ENCODE data around the gene AGK.

The AGK gene

DNA sequence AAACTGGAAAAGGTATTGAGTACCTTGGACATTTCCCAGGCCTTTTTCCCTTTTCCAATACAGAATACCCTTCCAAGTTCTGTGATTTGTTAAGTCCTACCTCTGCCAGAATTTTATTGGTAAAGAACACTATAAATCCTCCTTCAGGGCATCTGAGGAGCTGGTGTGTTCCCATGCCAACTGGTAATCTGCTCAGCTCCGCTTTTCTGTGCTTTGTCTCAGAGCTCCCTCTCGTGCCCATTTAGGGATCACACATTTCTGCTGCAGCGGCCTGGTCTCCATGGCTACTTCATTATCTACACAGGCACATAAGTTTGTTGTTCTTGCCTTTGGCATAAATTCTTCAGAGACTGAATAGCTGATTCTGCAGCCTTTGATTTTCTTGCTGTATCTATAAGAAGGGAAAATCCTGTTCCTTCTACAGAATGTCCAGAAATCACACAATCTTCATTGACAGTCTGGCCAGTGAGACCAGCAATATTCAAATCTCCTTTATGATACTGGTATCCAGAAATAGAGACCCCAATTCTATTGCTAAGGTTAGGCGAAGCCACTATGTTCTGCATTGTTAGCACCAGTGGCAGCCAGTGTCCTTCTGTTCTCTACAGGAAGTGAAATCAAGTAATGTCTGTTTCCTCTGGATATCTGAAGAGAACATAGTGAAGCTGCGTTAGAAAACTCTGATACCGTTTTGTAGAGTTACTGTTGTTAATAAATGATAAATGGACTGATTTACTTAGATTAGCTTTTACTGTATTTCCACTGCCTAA, 98.8 kb downstream of the AGK start:
- no peak for DNase-seq
- Histone ChIP-seq H3K4me1 (ENCODE audit: control insufficient read depth, insufficient read depth, low read length, poor library complexity, severe bottlenecking) (no peaks in the 10 kb centered on the region), H3K27me3 (replicated peaks; ENCODE audit: control insufficient read depth, insufficient read depth, low read length, poor library complexity, severe bottlenecking) (no peaks in the 10 kb centered on the region), H3K27ac (ENCODE audit: insufficient read depth, low read length, poor library complexity, severe bottlenecking) (no peak overlapping the region), H3K4me3 (ENCODE audit: insufficient read depth, low read depth, low read length, poor library complexity, severe bottlenecking) (no peak overlapping the region), H3K9me3 (ENCODE audit: control insufficient read depth, low read length) (no peaks in the 10 kb centered on the region), H3K36me3 (ENCODE audit: control insufficient read depth, insufficient read depth, low read length) (peaks cover 12% of the 10 kb centered on the region)

DNA sequence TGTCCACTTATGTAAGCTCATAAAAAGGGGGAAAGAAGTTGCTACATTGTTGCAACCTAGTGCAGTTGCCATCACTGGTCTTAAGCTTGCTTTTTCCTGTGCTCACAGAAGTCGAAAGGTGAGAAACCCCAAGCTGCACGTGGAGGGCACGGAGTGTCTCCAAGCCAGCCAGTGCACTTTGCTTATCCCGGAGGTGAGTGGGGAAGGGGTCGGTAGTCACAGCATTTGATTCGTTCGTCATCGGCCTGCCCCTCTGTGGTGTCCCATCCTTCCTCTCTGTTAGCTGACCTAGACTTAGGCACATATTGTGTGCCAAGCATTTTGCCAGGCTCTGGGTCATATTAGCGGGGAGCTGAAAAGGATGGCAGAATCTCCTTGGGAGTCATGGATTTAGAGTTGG, 100.2 kb downstream of the AGK start:
- no peaks in the 10 kb centered on the region for H3K27me3 ChIP-seq (replicated peaks; ENCODE audit: control insufficient read depth, insufficient read depth, low read length, poor library complexity, severe bottlenecking)
- DNase-seq = no peak
- H3K9me3 ChIP-seq (ENCODE audit: control insufficient read depth, low read length) = no peaks in the 10 kb centered on the region
- H3K4me3 ChIP-seq (ENCODE audit: insufficient read depth, low read depth, low read length, poor library complexity, severe bottlenecking) = no peak overlapping the region
- no peaks in the 10 kb centered on the region for H3K4me1 ChIP-seq (ENCODE audit: control insufficient read depth, insufficient read depth, low read length, poor library complexity, severe bottlenecking)
- H3K27ac ChIP-seq (ENCODE audit: insufficient read depth, low read length, poor library complexity, severe bottlenecking) = no peak overlapping the region
- H3K36me3 ChIP-seq (ENCODE audit: control insufficient read depth, insufficient read depth, low read length) = peaks cover 19% of the 10 kb centered on the region

DNA sequence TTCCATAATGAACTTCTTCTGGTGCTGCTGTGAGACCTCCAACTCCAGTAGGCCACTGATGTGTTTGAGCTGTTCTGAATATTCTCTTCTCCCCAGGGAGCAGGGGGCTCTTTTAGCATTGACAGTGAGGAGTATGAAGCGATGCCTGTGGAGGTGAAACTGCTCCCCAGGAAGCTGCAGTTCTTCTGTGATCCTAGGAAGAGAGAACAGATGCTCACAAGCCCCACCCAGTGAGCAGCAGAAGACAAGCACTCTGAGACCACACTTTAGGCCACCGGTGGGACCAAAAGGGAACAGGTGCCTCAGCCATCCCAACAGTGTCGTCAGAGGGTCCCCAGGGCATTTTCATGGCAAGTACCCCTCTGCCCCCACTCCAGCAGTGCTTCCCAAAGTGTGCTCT, 101.5 kb downstream of the AGK start:
- Histone ChIP-seq H3K27me3 (replicated peaks; ENCODE audit: control insufficient read depth, insufficient read depth, low read length, poor library complexity, severe bottlenecking) (no peaks in the 10 kb centered on the region), H3K36me3 (ENCODE audit: control insufficient read depth, insufficient read depth, low read length) (peaks cover 20% of the 10 kb centered on the region)

DNA sequence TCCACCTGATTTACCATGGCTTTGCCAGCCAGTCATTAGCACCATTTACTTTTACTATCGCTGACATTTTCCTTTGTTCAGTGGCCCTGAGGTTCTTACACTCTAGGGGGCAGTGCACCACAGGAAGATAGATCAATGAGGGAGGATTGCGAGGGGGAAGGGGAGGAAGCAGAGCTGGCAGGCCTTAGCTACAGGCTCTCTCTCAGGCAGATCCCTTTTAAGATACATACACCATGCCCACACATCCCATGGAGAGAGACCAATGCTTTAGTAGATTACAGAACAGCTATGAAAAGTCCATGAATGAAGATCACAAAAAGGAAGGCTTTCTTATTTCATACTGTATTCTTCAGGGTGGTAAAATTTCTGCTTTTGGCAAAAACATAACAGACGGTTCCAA, 103.3 kb downstream of the AGK start:
- peak; percentile 10 to 40 (median 15) for DNase-seq
- no peak overlapping the region for H3K4me3 ChIP-seq (ENCODE audit: insufficient read depth, low read depth, low read length, poor library complexity, severe bottlenecking)
- no peaks in the 10 kb centered on the region for H3K27me3 ChIP-seq (replicated peaks; ENCODE audit: control insufficient read depth, insufficient read depth, low read length, poor library complexity, severe bottlenecking)
- H3K27ac ChIP-seq (ENCODE audit: insufficient read depth, low read length, poor library complexity, severe bottlenecking) = no peak overlapping the region
- no peaks in the 10 kb centered on the region for H3K9me3 ChIP-seq (ENCODE audit: control insufficient read depth, low read length)
- peaks cover 20% of the 10 kb centered on the region for H3K36me3 ChIP-seq (ENCODE audit: control insufficient read depth, insufficient read depth, low read length)
- H3K4me1 ChIP-seq (ENCODE audit: control insufficient read depth, insufficient read depth, low read length, poor library complexity, severe bottlenecking) = no peaks in the 10 kb centered on the region

More for the DNA sequence above, 101.5 kb downstream of the AGK start:
- no peaks in the 10 kb centered on the region for H3K4me1 ChIP-seq (ENCODE audit: control insufficient read depth, insufficient read depth, low read length, poor library complexity, severe bottlenecking)
- H3K4me3 ChIP-seq (ENCODE audit: insufficient read depth, low read depth, low read length, poor library complexity, severe bottlenecking) = no peak overlapping the region
- no peak overlapping the region for H3K27ac ChIP-seq (ENCODE audit: insufficient read depth, low read length, poor library complexity, severe bottlenecking)
- DNase-seq = no peak
- H3K9me3 ChIP-seq (ENCODE audit: control insufficient read depth, low read length) = no peaks in the 10 kb centered on the region

DNA sequence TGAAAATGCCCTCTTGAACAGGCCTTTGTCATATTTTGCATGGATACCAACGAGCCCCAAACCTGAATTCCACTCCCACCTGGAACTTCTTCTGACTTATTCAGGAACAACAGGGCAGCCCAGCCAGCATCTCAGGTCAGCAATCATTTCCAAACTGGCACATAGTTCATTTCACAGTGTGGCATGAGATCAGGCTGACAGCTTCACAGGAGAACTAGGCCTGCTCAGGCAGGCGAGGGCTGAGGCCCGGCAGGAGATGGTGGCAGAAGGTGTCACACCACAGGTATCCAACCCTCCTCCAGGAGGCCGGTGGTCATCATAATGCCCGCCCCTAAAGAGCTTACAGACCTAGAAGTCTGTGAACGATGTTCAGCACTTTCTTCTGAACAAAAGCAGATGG, 108.3 kb downstream of the AGK start:
- Histone ChIP-seq H3K27me3 (replicated peaks; ENCODE audit: control insufficient read depth, insufficient read depth, low read length, poor library complexity, severe bottlenecking) (no peaks in the 10 kb centered on the region), H3K9me3 (ENCODE audit: control insufficient read depth, low read length) (no peaks in the 10 kb centered on the region), H3K4me3 (ENCODE audit: insufficient read depth, low read depth, low read length, poor library complexity, severe bottlenecking) (no peak overlapping the region), H3K36me3 (ENCODE audit: control insufficient read depth, insufficient read depth, low read length) (peaks cover 36% of the 10 kb centered on the region), H3K27ac (ENCODE audit: insufficient read depth, low read length, poor library complexity, severe bottlenecking) (no peak overlapping the region), H3K4me1 (ENCODE audit: control insufficient read depth, insufficient read depth, low read length, poor library complexity, severe bottlenecking) (no peaks in the 10 kb centered on the region)
- DNase-seq = no peak

DNA sequence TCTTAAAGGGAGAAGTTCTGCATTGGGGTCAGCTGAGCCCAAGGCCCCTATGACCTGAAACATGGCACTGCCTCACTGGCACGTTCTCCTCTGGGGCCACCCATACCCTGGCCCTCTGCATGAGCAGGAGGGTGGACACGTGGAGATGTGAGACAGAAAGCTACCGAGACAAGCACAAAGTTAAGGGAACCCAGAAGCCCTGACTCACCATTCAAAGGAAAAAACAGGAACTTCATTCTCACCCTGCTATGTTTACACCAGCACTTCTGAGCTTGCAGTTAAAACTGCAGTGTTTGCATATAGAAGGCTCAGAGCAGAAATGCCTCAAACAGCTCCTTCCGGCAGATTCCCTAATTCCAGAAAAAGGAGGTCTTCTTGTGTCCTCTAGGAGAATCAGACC, 109.0 kb downstream of the AGK start:
- DNase-seq = no peak
- H3K4me1 ChIP-seq (ENCODE audit: control insufficient read depth, insufficient read depth, low read length, poor library complexity, severe bottlenecking) = no peaks in the 10 kb centered on the region
- no peak overlapping the region for H3K27ac ChIP-seq (ENCODE audit: insufficient read depth, low read length, poor library complexity, severe bottlenecking)
- no peaks in the 10 kb centered on the region for H3K27me3 ChIP-seq (replicated peaks; ENCODE audit: control insufficient read depth, insufficient read depth, low read length, poor library complexity, severe bottlenecking)
- H3K36me3 ChIP-seq (ENCODE audit: control insufficient read depth, insufficient read depth, low read length) = peaks cover 44% of the 10 kb centered on the region
- H3K4me3 ChIP-seq (ENCODE audit: insufficient read depth, low read depth, low read length, poor library complexity, severe bottlenecking) = no peak overlapping the region
- H3K9me3 ChIP-seq (ENCODE audit: control insufficient read depth, low read length) = no peaks in the 10 kb centered on the region

DNA sequence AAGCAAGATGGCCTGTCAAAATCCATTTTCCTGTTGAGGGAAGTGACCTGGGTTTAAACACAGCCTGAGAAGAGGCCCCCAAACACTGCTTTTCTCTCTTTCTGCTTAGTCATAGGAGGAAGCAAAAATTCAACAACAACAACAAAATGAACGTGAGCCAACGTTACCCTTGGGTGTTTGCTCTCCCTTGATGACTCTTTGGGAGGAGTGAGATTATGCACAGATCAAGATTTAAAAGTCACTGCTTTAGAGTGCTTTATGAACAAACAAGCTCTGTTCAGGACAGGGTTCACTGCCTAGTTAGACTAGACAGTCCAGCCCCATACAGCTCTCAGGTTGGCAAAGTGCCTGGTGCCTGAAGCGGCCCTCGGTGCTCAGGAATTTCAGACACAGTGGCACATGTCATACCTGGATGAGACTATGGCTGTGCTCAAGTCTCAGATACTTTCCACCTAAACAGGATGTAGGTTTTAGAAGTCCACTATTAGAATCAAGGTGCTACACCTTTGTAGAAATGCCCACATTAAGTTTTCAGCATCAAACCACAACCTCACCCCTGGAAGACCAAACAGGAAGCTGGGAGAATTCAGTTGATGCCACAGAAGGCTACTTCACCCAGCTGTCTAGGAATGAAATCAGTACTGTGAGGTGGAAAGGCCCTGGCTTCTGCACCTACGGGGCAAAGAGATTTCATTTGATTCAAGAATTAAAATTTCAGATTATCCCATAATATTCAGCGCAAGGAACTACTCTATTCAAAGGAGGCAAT, 112.1 kb downstream of the AGK start:
- no peak overlapping the region for H3K27ac ChIP-seq (ENCODE audit: insufficient read depth, low read length, poor library complexity, severe bottlenecking)
- no peaks in the 10 kb centered on the region for H3K4me1 ChIP-seq (ENCODE audit: control insufficient read depth, insufficient read depth, low read length, poor library complexity, severe bottlenecking)
- H3K27me3 ChIP-seq (replicated peaks; ENCODE audit: control insufficient read depth, insufficient read depth, low read length, poor library complexity, severe bottlenecking) = no peaks in the 10 kb centered on the region
- H3K9me3 ChIP-seq (ENCODE audit: control insufficient read depth, low read length) = no peaks in the 10 kb centered on the region
- peaks cover 45% of the 10 kb centered on the region for H3K36me3 ChIP-seq (ENCODE audit: control insufficient read depth, insufficient read depth, low read length)
- no peak overlapping the region for H3K4me3 ChIP-seq (ENCODE audit: insufficient read depth, low read depth, low read length, poor library complexity, severe bottlenecking)
- DNase-seq = no peak

DNA sequence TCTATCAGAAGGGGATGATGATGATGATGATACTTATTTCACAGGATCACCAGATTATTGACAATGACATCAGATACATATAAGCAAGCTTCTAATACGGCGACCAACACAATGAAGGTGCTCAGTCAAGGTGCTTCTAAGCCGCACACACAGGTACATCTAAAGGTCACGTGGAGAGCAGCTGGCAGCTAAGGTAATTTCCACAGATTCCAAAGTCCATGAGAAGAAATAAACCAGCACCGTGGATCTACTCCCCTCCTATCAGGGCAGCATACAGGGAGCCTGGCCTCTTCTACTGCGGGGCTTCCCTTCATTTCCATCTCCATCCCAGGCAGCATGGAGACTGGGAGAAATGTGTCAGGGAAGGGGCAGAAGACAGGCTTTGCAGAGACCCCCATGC, 113.2 kb downstream of the AGK start:
- no peak for DNase-seq
- H3K36me3 ChIP-seq (ENCODE audit: control insufficient read depth, insufficient read depth, low read length) = peaks cover 45% of the 10 kb centered on the region
- no peaks in the 10 kb centered on the region for H3K27me3 ChIP-seq (replicated peaks; ENCODE audit: control insufficient read depth, insufficient read depth, low read length, poor library complexity, severe bottlenecking)
- no peak overlapping the region for H3K27ac ChIP-seq (ENCODE audit: insufficient read depth, low read length, poor library complexity, severe bottlenecking)
- no peaks in the 10 kb centered on the region for H3K9me3 ChIP-seq (ENCODE audit: control insufficient read depth, low read length)
- H3K4me1 ChIP-seq (ENCODE audit: control insufficient read depth, insufficient read depth, low read length, poor library complexity, severe bottlenecking) = no peaks in the 10 kb centered on the region
- H3K4me3 ChIP-seq (ENCODE audit: insufficient read depth, low read depth, low read length, poor library complexity, severe bottlenecking) = no peak overlapping the region

DNA sequence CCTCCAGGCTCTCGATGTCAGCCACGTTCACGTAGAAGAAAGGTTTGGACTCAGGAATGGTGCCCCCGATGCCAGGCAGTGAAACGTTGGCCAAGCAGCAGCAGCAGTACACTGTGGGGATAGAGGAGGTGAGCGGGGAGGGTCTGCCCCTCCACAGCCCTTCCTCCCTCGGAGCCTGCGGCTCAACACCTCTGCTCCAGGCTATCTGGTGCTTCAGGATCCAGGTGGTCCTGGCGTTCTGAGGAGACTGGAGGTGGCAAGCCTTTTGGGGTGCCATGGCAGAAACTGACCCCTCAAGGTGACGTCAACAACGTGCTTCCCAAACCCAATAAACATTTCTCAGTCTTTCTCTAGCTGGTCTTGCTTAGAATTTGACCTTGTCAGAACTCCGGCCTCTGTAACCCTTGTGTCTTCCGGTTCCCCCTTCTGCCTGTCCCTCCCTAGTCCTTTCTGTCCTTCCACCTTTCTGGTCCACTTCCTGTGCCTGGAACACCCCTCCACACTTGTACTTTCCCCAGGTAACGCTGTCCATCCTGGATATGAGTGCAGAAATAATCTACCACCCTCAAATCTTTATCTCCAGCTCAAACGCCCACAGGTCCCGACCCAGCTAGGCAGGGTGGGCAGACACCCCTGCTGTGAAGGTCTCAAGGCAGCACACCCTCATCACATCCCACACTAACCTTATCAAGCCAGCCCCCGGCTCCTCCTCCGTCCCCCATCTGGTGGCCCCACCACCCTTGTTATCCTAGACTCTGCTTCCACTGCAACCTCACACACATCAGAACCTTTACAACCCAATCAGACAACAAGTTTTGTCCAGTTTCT, 114.2 kb downstream of the AGK start:
- H3K4me1 ChIP-seq (ENCODE audit: control insufficient read depth, insufficient read depth, low read length, poor library complexity, severe bottlenecking) = no peaks in the 10 kb centered on the region
- no peak overlapping the region for H3K27ac ChIP-seq (ENCODE audit: insufficient read depth, low read length, poor library complexity, severe bottlenecking)
- H3K27me3 ChIP-seq (replicated peaks; ENCODE audit: control insufficient read depth, insufficient read depth, low read length, poor library complexity, severe bottlenecking) = no peaks in the 10 kb centered on the region
- H3K9me3 ChIP-seq (ENCODE audit: control insufficient read depth, low read length) = no peaks in the 10 kb centered on the region
- peaks cover 44% of the 10 kb centered on the region for H3K36me3 ChIP-seq (ENCODE audit: control insufficient read depth, insufficient read depth, low read length)
- no peak overlapping the region for H3K4me3 ChIP-seq (ENCODE audit: insufficient read depth, low read depth, low read length, poor library complexity, severe bottlenecking)
- DNase-seq = no peak

Measured in effector memory CD4-positive, alpha-beta T cell (primary cell).